H1 (cell line): ENCODE results near the gene NPHP4. TPM values are rescaled to one million over a fixed set of nuclear protein-coding genes. Genes with fewer than 3 reads are reported as not detected.

Source experiments
- BCL11A ChIP-seq, 2 experiments: IDR thresholded peaks; one replicate each; pipeline ENCODE4 v1.6.1; 2011; ENCODE audit warnings: low read depth in 2 of 2, low read length in 2 of 2, mild to moderate bottlenecking in 2 of 2
- GABPA ChIP-seq: IDR thresholded peaks from 2 replicates; pipeline ENCODE4 v1.6.1; 2011; ENCODE audit warnings: mild to moderate bottlenecking, low read length, moderate library complexity, borderline replicate concordance; ENCODE audit not compliant: insufficient read depth
- HDAC2 ChIP-seq, 2 experiments: fragments of 300-600 bp in 1 of 2; sonication (generic) in 1 of 2; IDR thresholded peaks; 2 replicates each; pipeline ENCODE4 v1.6.1; 2011 to 2012; ENCODE audit warnings: low read depth in 2 of 2, low read length in 2 of 2, mild to moderate bottlenecking in 2 of 2, moderate library complexity in 2 of 2, borderline replicate concordance in 1 of 2, inconsistent platforms in 1 of 2
- KDM1A ChIP-seq: fragments of 200-600, 300-600 bp; sonication (generic); IDR thresholded peaks from 2 replicates; pipeline ENCODE4 v1.7.1; 2016; ENCODE audit warnings: mild to moderate bottlenecking, low read length, borderline replicate concordance
- RAD21 ChIP-seq, 2 experiments: IDR thresholded peaks in 1 of 2; conservative IDR thresholded peaks in 1 of 2; 2 replicates each; pipeline ENCODE4 v1.6.1; 2011; ENCODE audit warnings: low read depth in 2 of 2, low read length in 2 of 2, improper control_type of control experiment in 1 of 2, inconsistent platforms in 1 of 2, mild to moderate bottlenecking in 1 of 2, moderate library complexity in 1 of 2
- RNF2 ChIP-seq: fragments of 200-900, 300-1000 bp; sonication (generic); IDR thresholded peaks from 2 replicates; pipeline ENCODE4 v1.7.1; 2016; ENCODE audit warnings: borderline replicate concordance, low read depth, mild to moderate bottlenecking, antibody characterized with exemption, low read length; ENCODE audit not compliant: poor library complexity, severe bottlenecking; ENCODE audit errors: missing control alignments
- SIX5 ChIP-seq: IDR thresholded peaks from 2 replicates; pipeline ENCODE4 v1.6.1; 2011; ENCODE audit warnings: mild to moderate bottlenecking, low read depth, low read length
- TBP ChIP-seq: IDR thresholded peaks from 2 replicates; pipeline ENCODE4 v1.6.1; 2011; ENCODE audit warnings: low read depth, low read length, improper control_type of control experiment
- polyA plus RNA-seq, 7 experiments: library from polyadenylated mRNA; depleted of rRNA in 3 of 7; stranded (reverse) in 5 of 7; unstranded in 2 of 7; fragments of >200 nt in 5 of 7; fragments of 200-250 nt in 2 of 7; gene quantifications; 1 replicate in 5 of 7; 2 replicates in 1 of 7; 4 replicates in 1 of 7; pipeline versions ENCODE4 v1.2.1 to v1.2.3, GENCODE V29; 2011 to 2013; ENCODE audit warnings: missing spikeins in 2 of 7, mixed read lengths in 2 of 7
- total RNA-seq: library from RNA; stranded (reverse); fragmentation: NEBNext Ultra II Directional; extraction: Animal tissue kit (Norgen Biotek cat#: 25700); gene quantifications from 2 replicates; pipeline ENCODE4 v1.2.1, GENCODE V29; 2021
- TF ChIP-seq, protein P1 (sequence below): IDR thresholded peaks from 2 replicates; pipeline ENCODE4 v1.6.1; 2012; ENCODE audit warnings: low read length, inconsistent platforms
- TF ChIP-seq, protein P2 (sequence below): IDR thresholded peaks from 2 replicates; pipeline ENCODE4 v1.6.1; 2012; ENCODE audit warnings: inconsistent platforms

NPHP4 gene
- total and polyA plus RNA-seq, 2 of the 8 experiments (the other 6 are each of a cell fraction or from before 2014, with no cell fraction given): 5.8 to 14.0 TPM

DNA sequence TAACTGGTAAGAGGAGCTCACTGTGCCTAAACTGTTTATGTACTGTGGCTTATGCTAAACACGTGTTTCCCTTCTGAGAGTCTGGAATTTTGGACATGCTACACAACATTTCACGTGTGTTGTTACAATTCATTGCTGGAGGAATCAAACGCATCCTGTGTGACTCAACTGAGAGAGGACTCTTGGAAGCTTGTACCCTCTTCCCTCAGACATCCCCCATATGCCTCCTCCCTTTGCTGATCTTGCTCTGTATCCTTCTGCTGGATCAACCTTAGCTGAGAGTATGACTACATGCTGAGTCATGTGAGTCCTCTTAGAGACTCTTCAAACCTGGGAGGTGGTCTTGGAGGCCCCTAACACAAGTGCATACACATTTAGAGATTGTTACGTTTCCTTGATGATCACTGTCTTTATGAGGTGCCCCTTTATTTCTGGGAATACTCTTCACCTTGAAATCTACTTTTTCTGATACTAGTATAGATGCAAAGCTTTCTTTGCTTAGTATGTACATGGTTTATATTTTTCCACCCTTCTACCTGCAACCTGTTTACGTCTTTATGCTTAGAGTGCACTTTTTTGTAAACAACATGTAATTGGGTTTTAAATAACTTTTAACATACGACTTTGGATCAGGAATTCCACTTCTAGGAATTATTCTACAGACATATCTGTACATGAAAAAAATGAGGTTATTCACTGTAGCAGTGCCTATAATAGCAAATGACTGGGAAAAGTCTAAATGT lies 8.7 kb downstream of the NPHP4 start (continued):
- no peak for TF ChIP-seq RNF2
- TF ChIP-seq TBP: no peak
- TF ChIP-seq, protein P1, sequence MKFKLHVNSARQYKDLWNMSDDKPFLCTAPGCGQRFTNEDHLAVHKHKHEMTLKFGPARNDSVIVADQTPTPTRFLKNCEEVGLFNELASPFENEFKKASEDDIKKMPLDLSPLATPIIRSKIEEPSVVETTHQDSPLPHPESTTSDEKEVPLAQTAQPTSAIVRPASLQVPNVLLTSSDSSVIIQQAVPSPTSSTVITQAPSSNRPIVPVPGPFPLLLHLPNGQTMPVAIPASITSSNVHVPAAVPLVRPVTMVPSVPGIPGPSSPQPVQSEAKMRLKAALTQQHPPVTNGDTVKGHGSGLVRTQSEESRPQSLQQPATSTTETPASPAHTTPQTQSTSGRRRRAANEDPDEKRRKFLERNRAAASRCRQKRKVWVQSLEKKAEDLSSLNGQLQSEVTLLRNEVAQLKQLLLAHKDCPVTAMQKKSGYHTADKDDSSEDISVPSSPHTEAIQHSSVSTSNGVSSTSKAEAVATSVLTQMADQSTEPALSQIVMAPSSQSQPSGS: no peak
- no peak for TF ChIP-seq BCL11A (IDR thresholded peaks at IDR 0.05; ENCODE audit: low read depth in 2 of 2, low read length in 2 of 2)
- TF ChIP-seq, protein P2, sequence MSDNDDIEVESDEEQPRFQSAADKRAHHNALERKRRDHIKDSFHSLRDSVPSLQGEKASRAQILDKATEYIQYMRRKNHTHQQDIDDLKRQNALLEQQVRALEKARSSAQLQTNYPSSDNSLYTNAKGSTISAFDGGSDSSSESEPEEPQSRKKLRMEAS: no peak
- TF ChIP-seq HDAC2 (IDR thresholded peaks at IDR 0.05; ENCODE audit: borderline replicate concordance in 1 of 2, low read depth in 2 of 2, low read length in 2 of 2): no peak
- TF ChIP-seq RAD21 (IDR thresholded peaks at IDR 0.05 in 1 of 2, conservative IDR thresholded peaks at IDR 0.05 in 1 of 2; ENCODE audit: low read depth in 2 of 2, low read length in 2 of 2): no peak
- no peak for TF ChIP-seq GABPA
- no peak for TF ChIP-seq SIX5
- TF ChIP-seq KDM1A: no peak
